Colonic mucosa (tissue), 4 donors: ENCODE measurements around the gene GPBP1L1. TPM values are rescaled to one million over a fixed set of nuclear protein-coding genes. Genes with fewer than 3 reads are reported as not detected.
"Not testable (repeated sequence)": the region's sequence is repeated elsewhere in the genome, so short reads cannot be mapped to it uniquely, and the experiment has no call there.

Experiments used
- DNase-seq: peaks from one replicate; pipeline ENCODE4 v3.0.0-alpha.2; 2020
- H3K27ac ChIP-seq: fragments of 200-600 bp; one replicate; pipeline ENCODE4 v1.8.0; 2021
- H3K27me3 ChIP-seq: fragments of 200-600 bp; one replicate; pipeline ENCODE4 v1.8.0; 2021
- H3K36me3 ChIP-seq: fragments of 200-600 bp; one replicate; pipeline ENCODE4 v1.8.0; 2021
- H3K4me1 ChIP-seq: fragments of 200-600 bp; one replicate; pipeline ENCODE4 v1.8.0; 2021; ENCODE audit warnings: mild to moderate bottlenecking
- H3K4me3 ChIP-seq: fragments of 200-600 bp; one replicate; pipeline ENCODE4 v1.8.0; 2021
- H3K9ac ChIP-seq, 2 donors: one replicate each; pipeline ENCODE4 v1.7.0; 2013; ENCODE audit warnings: control low read depth in 2 of 2, low read depth in 2 of 2, low read length in 2 of 2
- H3K9me3 ChIP-seq: fragments of 200-600 bp; one replicate; pipeline ENCODE4 v1.8.0; 2021
- CTCF ChIP-seq: fragments of 200-600 bp; IDR thresholded peaks from one replicate; pipeline ENCODE4 v1.8.0; 2022; ENCODE audit warnings: antibody characterized with exemption, mild to moderate bottlenecking
- intact Hi-C: fragments of 100-400 bp; cut with DNase I; formaldehyde crosslinking; loops from one replicate; pipeline ENCODE4 v1.14.1; 2022
- total RNA-seq, 2 donors: library from RNA; stranded (reverse); fragmentation: NEBNext Ultra II Directional in 1 of 2; extraction: Animal tissue kit (Norgen Biotek cat#: 25700) in 1 of 2; gene quantifications; one replicate each; pipeline ENCODE4 v1.2.1, GENCODE V29; 2021
- donor health status: healthy.
- donor health status: DM: no; HTN: no; CAD: no.
- donor health status: DM: no; HTN: no; CAD: no.

GPBP1L1 gene
- total RNA-seq, 2 donors from 2014 or later = 157 to 214 TPM

GRCh38 chr1:45678489-45678888 is 7.8 kb downstream of the GPBP1L1 start:
- H3K9ac ChIP-seq = no peak overlapping the region
- intact Hi-C loops = no loop called here
- no peaks in the 10 kb centered on the region for H3K9me3 ChIP-seq
- no peak for TF ChIP-seq CTCF
- no peaks in the 10 kb centered on the region for H3K27me3 ChIP-seq
- no peaks in the 10 kb centered on the region for H3K36me3 ChIP-seq
- no peak for DNase-seq
- H3K4me1 ChIP-seq = peaks cover 25% of the 10 kb centered on the region
- no peak overlapping the region for H3K27ac ChIP-seq
- no peak overlapping the region for H3K4me3 ChIP-seq

- H3K4me1 ChIP-seq = peaks cover 25% of the 10 kb centered on the region
- H3K9me3 ChIP-seq = no peaks in the 10 kb centered on the region
- no peak overlapping the region for H3K9ac ChIP-seq
- intact Hi-C loops = no loop called here
- no peaks in the 10 kb centered on the region for H3K36me3 ChIP-seq
- no peak overlapping the region for H3K4me3 ChIP-seq
- TF ChIP-seq CTCF = no peak
- H3K27me3 ChIP-seq = no peaks in the 10 kb centered on the region
- DNase-seq = no peak
- no peak overlapping the region for H3K27ac ChIP-seq
Observed at GRCh38 chr1:45677751-45678245, 8.5 kb downstream of the GPBP1L1 start.

- H3K27me3 ChIP-seq, intact Hi-C loops, H3K4me3 ChIP-seq, H3K27ac ChIP-seq, H3K9me3 ChIP-seq, H3K9ac ChIP-seq, DNase-seq, H3K36me3 ChIP-seq: not testable (repeated sequence)
- H3K4me1 ChIP-seq = peaks cover 18% of the 10 kb centered on the region
Observed at GRCh38 chr1:45676553-45676952, 9.8 kb downstream of the GPBP1L1 start.

GRCh38 chr1:45674478-45674877 is 11.9 kb downstream of the GPBP1L1 start:
- no peaks in the 10 kb centered on the region for H3K9me3 ChIP-seq
- no peaks in the 10 kb centered on the region for H3K36me3 ChIP-seq
- H3K9ac ChIP-seq = no peak overlapping the region
- DNase-seq = no peak
- H3K27ac ChIP-seq = no peak overlapping the region
- H3K4me3 ChIP-seq = no peak overlapping the region
- no peaks in the 10 kb centered on the region for H3K27me3 ChIP-seq
- peaks cover 15% of the 10 kb centered on the region for H3K4me1 ChIP-seq
- TF ChIP-seq CTCF = no peak
- intact Hi-C loops = no loop called here

GRCh38 chr1:45673956-45674355 is 12.4 kb downstream of the GPBP1L1 start:
- Histone ChIP-seq H3K9ac (no peak overlapping the region), H3K27ac (no peak overlapping the region), H3K4me3 (no peak overlapping the region), H3K27me3 (no peaks in the 10 kb centered on the region), H3K36me3 (no peaks in the 10 kb centered on the region), H3K9me3 (no peaks in the 10 kb centered on the region), H3K4me1 (peaks cover 11% of the 10 kb centered on the region)
- DNase-seq = no peak
- no peak for TF ChIP-seq CTCF
- intact Hi-C loops = no loop called here

- H3K9me3 ChIP-seq = no peaks in the 10 kb centered on the region
- TF ChIP-seq CTCF = no peak
- H3K4me1 ChIP-seq = peaks cover 11% of the 10 kb centered on the region
- H3K36me3 ChIP-seq = no peaks in the 10 kb centered on the region
- H3K27ac ChIP-seq = no peak overlapping the region
- DNase-seq = no peak
- H3K4me3 ChIP-seq = no peak overlapping the region
- H3K27me3 ChIP-seq = no peaks in the 10 kb centered on the region
- H3K9ac ChIP-seq = no peak overlapping the region
- intact Hi-C loops = no loop called here
Observed at GRCh38 chr1:45669859-45670655, 16.3 kb downstream of the GPBP1L1 start.
